ENCODE data around the gene WDR86.
A peak's percentile ranks its signal among the peaks of the same experiment; 100 is the strongest.

WDR86 gene

DNA sequence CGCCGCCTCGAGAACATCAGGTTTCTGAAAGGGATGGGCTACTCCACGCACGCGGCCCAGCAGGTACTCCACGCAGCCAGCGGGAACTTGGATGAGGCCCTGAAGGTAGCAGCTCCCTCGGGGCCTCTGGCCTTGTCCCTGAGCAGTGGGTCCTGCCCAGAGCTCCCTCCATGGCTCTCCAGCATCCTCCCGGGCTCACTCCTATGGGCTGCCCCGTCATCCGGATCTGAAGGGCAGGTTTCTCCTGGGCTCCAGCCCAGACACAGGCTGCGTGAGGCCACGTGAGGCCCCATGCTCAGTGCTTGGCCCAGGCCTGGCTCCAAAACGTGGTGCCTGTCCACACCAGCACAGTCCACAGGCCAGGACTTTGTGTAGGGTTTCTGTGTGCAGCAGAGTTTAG, 35.7 kb downstream of the WDR86 start:
- no peaks in the 10 kb centered on the region for H3K9me3 ChIP-seq (ENCODE audit: control insufficient read depth in 2 of 2, low read length in 2 of 2)
- H3K9ac ChIP-seq (ENCODE audit: low read length in 2 of 2) = no peak overlapping the region
- no peaks in the 10 kb centered on the region for H3K27me3 ChIP-seq (ENCODE audit: control insufficient read depth in 1 of 2, insufficient read depth in 2 of 2, low read length in 2 of 2)
- no peaks in the 10 kb centered on the region for H3K4me1 ChIP-seq (ENCODE audit: control insufficient read depth, insufficient read depth, low read length)
- H3K27ac ChIP-seq (ENCODE audit: low read length) = no peak overlapping the region
- no peak overlapping the region for H3K4me3 ChIP-seq (ENCODE audit: low read length in 2 of 2)
- H3K36me3 ChIP-seq (ENCODE audit: control insufficient read depth in 2 of 2, insufficient read depth in 2 of 2, low read length in 2 of 2) = peaks cover 42 to 51% of the 10 kb centered on the region in 2 donors

DNA sequence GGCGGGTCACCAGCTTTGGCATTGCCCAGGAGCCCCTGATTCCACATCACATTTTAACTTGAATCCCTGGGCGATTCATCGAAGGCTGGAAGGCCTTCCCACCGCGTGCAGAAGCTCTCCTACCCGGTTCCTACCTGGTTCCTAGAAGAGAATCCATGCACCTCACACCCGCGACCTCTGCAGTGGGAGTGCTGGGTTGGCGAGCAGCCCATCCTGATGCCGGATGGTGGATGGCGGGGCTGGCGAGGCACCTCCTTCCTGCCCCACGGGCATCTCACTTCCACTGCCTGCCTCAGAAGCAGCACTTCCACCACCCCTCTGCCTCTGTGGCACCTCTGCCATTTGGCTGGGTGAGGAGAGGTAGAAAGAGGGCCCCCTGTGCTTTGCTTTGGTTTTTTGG, 36.2 kb downstream of the WDR86 start:
- Histone ChIP-seq H3K27me3 (ENCODE audit: control insufficient read depth in 1 of 2, insufficient read depth in 2 of 2, low read length in 2 of 2) (no peaks in the 10 kb centered on the region), H3K4me3 (ENCODE audit: low read length in 2 of 2) (no peak overlapping the region), H3K36me3 (ENCODE audit: control insufficient read depth in 2 of 2, insufficient read depth in 2 of 2, low read length in 2 of 2) (peaks cover 42 to 48% of the 10 kb centered on the region in 2 donors), H3K4me1 (ENCODE audit: control insufficient read depth, insufficient read depth, low read length) (no peaks in the 10 kb centered on the region), H3K9me3 (ENCODE audit: control insufficient read depth in 2 of 2, low read length in 2 of 2) (no peaks in the 10 kb centered on the region), H3K27ac (ENCODE audit: low read length) (no peak overlapping the region), H3K9ac (ENCODE audit: low read length in 2 of 2) (no peak overlapping the region)

GRCh38 chr7:151372612-151373265, 37.1 kb downstream of the WDR86 start:
- Histone ChIP-seq H3K9me3 (ENCODE audit: control insufficient read depth in 2 of 2, low read length in 2 of 2) (no peaks in the 10 kb centered on the region), H3K9ac (ENCODE audit: low read length in 2 of 2) (no peak overlapping the region), H3K27ac (ENCODE audit: low read length) (no peak overlapping the region), H3K4me1 (ENCODE audit: control insufficient read depth, insufficient read depth, low read length) (peaks cover 6% of the 10 kb centered on the region), H3K36me3 (ENCODE audit: control insufficient read depth in 2 of 2, insufficient read depth in 2 of 2, low read length in 2 of 2) (peaks cover 39 to 46% of the 10 kb centered on the region in 2 donors), H3K4me3 (ENCODE audit: low read length in 2 of 2) (no peak overlapping the region), H3K27me3 (ENCODE audit: control insufficient read depth in 1 of 2, insufficient read depth in 2 of 2, low read length in 2 of 2) (no peaks in the 10 kb centered on the region)

GRCh38 chr7:151371266-151371665, 38.6 kb downstream of the WDR86 start:
- H3K4me1 ChIP-seq (ENCODE audit: control insufficient read depth, insufficient read depth, low read length) = peaks cover 20% of the 10 kb centered on the region
- H3K36me3 ChIP-seq (ENCODE audit: control insufficient read depth in 2 of 2, insufficient read depth in 2 of 2, low read length in 2 of 2) = peaks cover 30 to 32% of the 10 kb centered on the region in 2 donors
- no peaks in the 10 kb centered on the region for H3K9me3 ChIP-seq (ENCODE audit: control insufficient read depth in 2 of 2, low read length in 2 of 2)
- H3K27ac ChIP-seq (ENCODE audit: low read length) = no peak overlapping the region
- H3K9ac ChIP-seq (ENCODE audit: low read length in 2 of 2) = no peak overlapping the region
- H3K27me3 ChIP-seq (ENCODE audit: control insufficient read depth in 1 of 2, insufficient read depth in 2 of 2, low read length in 2 of 2) = no peaks in the 10 kb centered on the region
- H3K4me3 ChIP-seq (ENCODE audit: low read length in 2 of 2) = no peak overlapping the region

GRCh38 chr7:151368136-151368571, 41.7 kb downstream of the WDR86 start:
- Histone ChIP-seq H3K27ac (ENCODE audit: low read length) (no peak overlapping the region), H3K36me3 (ENCODE audit: control insufficient read depth in 2 of 2, insufficient read depth in 2 of 2, low read length in 2 of 2) (peaks cover 10 to 16% of the 10 kb centered on the region in 2 donors), H3K9me3 (ENCODE audit: control insufficient read depth in 2 of 2, low read length in 2 of 2) (no peaks in the 10 kb centered on the region), H3K27me3 (ENCODE audit: control insufficient read depth in 1 of 2, insufficient read depth in 2 of 2, low read length in 2 of 2) (no peaks in the 10 kb centered on the region), H3K4me3 (ENCODE audit: low read length in 2 of 2) (no peak overlapping the region), H3K4me1 (ENCODE audit: control insufficient read depth, insufficient read depth, low read length) (peaks cover 24% of the 10 kb centered on the region), H3K9ac (ENCODE audit: low read length in 2 of 2) (no peak overlapping the region)

DNA sequence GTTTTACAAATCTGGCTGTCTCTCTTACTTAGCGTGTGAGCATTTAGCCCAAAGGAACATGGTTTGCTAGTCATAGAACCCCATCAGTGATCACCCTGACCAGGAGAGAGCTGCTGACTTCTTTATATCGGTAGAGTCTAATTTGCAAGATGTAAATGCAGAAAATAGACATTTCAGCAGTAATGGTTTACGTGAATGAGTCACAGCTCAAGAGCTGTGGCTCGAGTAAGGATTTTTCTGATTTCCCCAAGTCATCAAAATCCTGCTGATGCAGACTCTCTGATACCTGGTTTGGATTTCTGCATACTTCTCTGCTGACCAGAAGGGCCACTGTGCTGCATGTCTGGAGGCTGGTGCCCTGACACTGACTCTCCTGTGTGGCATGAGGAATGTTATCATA, 42.6 kb downstream of the WDR86 start:
- H3K36me3 ChIP-seq (ENCODE audit: control insufficient read depth in 2 of 2, insufficient read depth in 2 of 2, low read length in 2 of 2) = peaks cover 13 to 16% of the 10 kb centered on the region in 2 donors

DNA sequence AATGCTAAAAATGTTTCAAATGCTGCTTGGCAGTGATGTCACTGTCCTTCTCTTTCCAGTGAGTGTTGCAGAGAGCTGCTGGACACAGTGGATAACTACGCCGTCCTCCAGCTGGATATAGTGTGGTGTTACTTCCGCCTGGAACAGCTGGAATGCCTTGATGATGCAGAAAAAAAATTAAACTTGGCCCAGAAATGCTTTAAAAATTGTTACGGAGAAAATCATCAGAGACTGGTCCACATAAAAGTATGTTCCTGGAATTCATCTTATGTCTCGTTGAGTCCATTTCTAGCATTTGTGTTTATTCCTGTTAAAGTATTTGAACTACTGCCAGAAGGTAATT, 43.0 kb downstream of the WDR86 start:
- no peak overlapping the region for H3K4me3 ChIP-seq (ENCODE audit: low read length in 2 of 2)
- no peak overlapping the region for H3K9ac ChIP-seq (ENCODE audit: low read length in 2 of 2)
- H3K27me3 ChIP-seq (ENCODE audit: control insufficient read depth in 1 of 2, insufficient read depth in 2 of 2, low read length in 2 of 2) = no peaks in the 10 kb centered on the region
- H3K4me1 ChIP-seq (ENCODE audit: control insufficient read depth, insufficient read depth, low read length) = peaks cover 24% of the 10 kb centered on the region
- peaks cover 13 to 17% of the 10 kb centered on the region in 2 donors for H3K36me3 ChIP-seq (ENCODE audit: control insufficient read depth in 2 of 2, insufficient read depth in 2 of 2, low read length in 2 of 2)
- no peaks in the 10 kb centered on the region for H3K9me3 ChIP-seq (ENCODE audit: control insufficient read depth in 2 of 2, low read length in 2 of 2)
- peak overlapping the region; percentile 46 for H3K27ac ChIP-seq (ENCODE audit: low read length)

More for the DNA sequence above, 42.6 kb downstream of the WDR86 start:
- Histone ChIP-seq H3K9me3 (ENCODE audit: control insufficient read depth in 2 of 2, low read length in 2 of 2) (no peaks in the 10 kb centered on the region), H3K27ac (ENCODE audit: low read length) (peak overlapping the region; percentile 46), H3K4me1 (ENCODE audit: control insufficient read depth, insufficient read depth, low read length) (peaks cover 24% of the 10 kb centered on the region), H3K4me3 (ENCODE audit: low read length in 2 of 2) (no peak overlapping the region), H3K27me3 (ENCODE audit: control insufficient read depth in 1 of 2, insufficient read depth in 2 of 2, low read length in 2 of 2) (no peaks in the 10 kb centered on the region), H3K9ac (ENCODE audit: low read length in 2 of 2) (peak overlapping the region in 1 of 2 donors; percentile 36)

DNA sequence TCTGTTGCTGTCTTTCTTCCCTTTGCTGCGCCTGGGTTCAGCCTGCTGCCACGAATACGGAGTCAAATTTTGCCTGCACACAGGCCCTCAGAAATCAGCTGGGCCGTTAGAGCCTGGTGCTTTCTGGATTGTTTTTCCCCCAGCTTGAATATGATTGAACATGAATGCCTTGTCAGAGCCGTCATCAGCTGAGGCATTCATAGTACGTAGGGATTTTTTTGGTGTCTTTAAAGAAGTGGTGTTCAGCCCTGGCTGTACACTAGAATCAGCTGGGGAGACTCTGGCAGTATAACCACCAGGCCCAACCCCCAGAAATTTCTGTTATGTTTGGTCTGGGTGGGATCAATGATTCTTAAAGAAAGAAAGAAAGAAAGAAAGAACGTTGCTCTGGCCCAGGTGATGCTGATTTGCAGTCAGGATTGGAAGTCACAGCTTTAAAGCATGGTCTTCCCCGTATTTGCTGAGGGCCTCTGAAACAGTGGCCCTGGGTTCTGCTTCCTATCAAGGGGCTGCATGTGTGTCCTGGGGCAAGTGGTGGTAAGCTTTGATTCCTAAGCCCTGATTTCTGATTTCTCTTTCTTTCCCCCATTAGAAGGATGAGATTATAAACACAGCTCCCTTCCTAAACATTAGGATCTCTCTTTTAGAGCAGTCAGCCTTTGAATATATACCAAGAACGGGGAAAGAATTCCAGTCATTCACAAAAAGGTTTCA, 43.5 kb downstream of the WDR86 start:
- Histone ChIP-seq H3K9me3 (ENCODE audit: control insufficient read depth in 2 of 2, low read length in 2 of 2) (no peaks in the 10 kb centered on the region), H3K4me1 (ENCODE audit: control insufficient read depth, insufficient read depth, low read length) (peaks cover 24% of the 10 kb centered on the region), H3K27me3 (ENCODE audit: control insufficient read depth in 1 of 2, insufficient read depth in 2 of 2, low read length in 2 of 2) (no peaks in the 10 kb centered on the region), H3K4me3 (ENCODE audit: low read length in 2 of 2) (no peak overlapping the region), H3K9ac (ENCODE audit: low read length in 2 of 2) (peak overlapping the region; percentile 25 to 51), H3K27ac (ENCODE audit: low read length) (peak overlapping the region; percentile 46), H3K36me3 (ENCODE audit: control insufficient read depth in 2 of 2, insufficient read depth in 2 of 2, low read length in 2 of 2) (peaks cover 15 to 17% of the 10 kb centered on the region in 2 donors)

DNA sequence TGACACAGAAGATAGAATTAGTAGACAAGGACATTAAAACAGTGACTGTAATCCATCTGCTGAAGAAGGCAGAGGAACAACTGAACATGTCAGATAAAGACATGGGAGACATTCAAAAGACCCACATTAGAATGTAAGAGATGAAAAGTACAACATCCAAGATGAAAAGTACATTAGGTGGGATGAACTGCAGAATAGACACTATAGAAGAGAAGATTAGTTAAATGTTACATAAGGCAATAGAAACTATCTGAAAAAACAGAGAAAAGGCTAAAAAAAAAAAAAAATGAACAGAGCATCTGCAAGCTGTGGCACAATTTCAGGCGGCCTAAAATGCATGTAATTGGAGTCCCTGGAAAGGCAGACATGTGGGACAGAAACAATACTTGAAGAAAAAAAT, 46.7 kb downstream of the WDR86 start:
- H3K4me3 ChIP-seq (ENCODE audit: low read length in 2 of 2) = no peak overlapping the region
- peaks cover 17 to 24% of the 10 kb centered on the region in 2 donors for H3K36me3 ChIP-seq (ENCODE audit: control insufficient read depth in 2 of 2, insufficient read depth in 2 of 2, low read length in 2 of 2)
- H3K9ac ChIP-seq (ENCODE audit: low read length in 2 of 2) = no peak overlapping the region
- H3K4me1 ChIP-seq (ENCODE audit: control insufficient read depth, insufficient read depth, low read length) = peaks cover 22% of the 10 kb centered on the region
- H3K27me3 ChIP-seq (ENCODE audit: control insufficient read depth in 1 of 2, insufficient read depth in 2 of 2, low read length in 2 of 2) = no peaks in the 10 kb centered on the region
- no peaks in the 10 kb centered on the region for H3K9me3 ChIP-seq (ENCODE audit: control insufficient read depth in 2 of 2, low read length in 2 of 2)
- H3K27ac ChIP-seq (ENCODE audit: low read length) = no peak overlapping the region

DNA sequence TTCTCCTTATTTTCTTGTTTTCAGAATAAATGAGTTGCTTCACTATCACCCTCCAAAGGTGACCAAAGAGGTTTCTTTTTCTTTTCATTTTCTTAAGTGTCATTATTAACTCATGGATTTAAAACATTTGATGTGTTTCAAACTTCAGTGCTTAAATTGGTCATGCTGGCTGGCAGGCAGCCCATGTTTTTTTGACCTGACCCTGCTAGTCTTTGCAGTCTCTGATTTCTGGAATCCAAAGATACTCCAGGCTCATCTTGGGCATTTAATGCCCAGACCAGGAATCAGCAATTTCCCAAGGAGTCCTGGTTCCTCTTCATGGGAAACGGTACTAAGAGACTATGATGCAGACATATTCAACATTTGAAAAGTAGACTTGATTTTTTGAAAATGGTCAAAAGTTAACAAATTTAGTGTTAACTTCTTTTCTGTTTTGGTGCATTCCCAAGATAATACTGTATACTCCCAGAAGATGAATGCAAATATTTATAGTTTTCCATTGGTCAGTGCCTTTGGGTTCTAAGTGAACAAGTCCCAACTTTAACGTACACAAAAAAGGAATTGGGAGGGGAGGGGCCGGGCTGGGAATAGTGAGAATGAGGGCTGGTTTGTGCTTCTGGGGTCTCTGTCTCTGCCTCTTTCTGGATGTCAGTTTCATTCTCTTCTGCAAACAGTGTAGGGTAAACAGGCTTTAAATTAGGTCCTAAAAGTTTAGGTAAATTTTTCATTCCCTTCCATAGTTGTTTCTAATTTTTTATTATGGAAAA, 48.5 kb downstream of the WDR86 start:
- no peak overlapping the region for H3K4me3 ChIP-seq (ENCODE audit: low read length in 2 of 2)
- H3K9ac ChIP-seq (ENCODE audit: low read length in 2 of 2) = no peak overlapping the region
- no peaks in the 10 kb centered on the region for H3K9me3 ChIP-seq (ENCODE audit: control insufficient read depth in 2 of 2, low read length in 2 of 2)
- no peaks in the 10 kb centered on the region for H3K27me3 ChIP-seq (ENCODE audit: control insufficient read depth in 1 of 2, insufficient read depth in 2 of 2, low read length in 2 of 2)
- H3K36me3 ChIP-seq (ENCODE audit: control insufficient read depth in 2 of 2, insufficient read depth in 2 of 2, low read length in 2 of 2) = peaks cover 19 to 28% of the 10 kb centered on the region in 2 donors
- peaks cover 5% of the 10 kb centered on the region for H3K4me1 ChIP-seq (ENCODE audit: control insufficient read depth, insufficient read depth, low read length)
- no peak overlapping the region for H3K27ac ChIP-seq (ENCODE audit: low read length)

Data from stomach smooth muscle (tissue), 2 donors.